Sigmoid colon (tissue), 7 donors: ENCODE results near the gene C12orf75. TPM values are rescaled to one million over a fixed set of nuclear protein-coding genes. Genes with fewer than 3 reads are reported as not detected.

Experiments
- DNase-seq: peaks from one replicate; pipeline ENCODE4 v3.0.0-alpha.2; 2019
- H3K27ac ChIP-seq, 4 donors: fragments of 200-600 bp; sonication (generic); one replicate each; pipeline ENCODE4 v1.5.1; 2016 to 2019; ENCODE audit warnings: mild to moderate bottlenecking in 1 of 4
- H3K27me3 ChIP-seq, 3 donors: fragments of 200-600 bp; sonication (generic); one replicate each; pipeline ENCODE4 v1.5.1; 2019; ENCODE audit warnings: mild to moderate bottlenecking in 1 of 3
- H3K36me3 ChIP-seq, 4 donors: fragments of 200-600 bp; sonication (generic); one replicate each; pipeline ENCODE4 v1.5.1; 2016 to 2019
- H3K4me1 ChIP-seq, 4 donors: fragments of 200-600 bp; sonication (generic); one replicate each; pipeline ENCODE4 v1.5.1; 2017 to 2019
- H3K4me3 ChIP-seq, 4 donors: fragments of 200-600 bp; sonication (generic); one replicate each; pipeline ENCODE4 v1.5.1; 2017 to 2019; ENCODE audit warnings: mild to moderate bottlenecking in 2 of 4, moderate library complexity in 1 of 4
- H3K9me3 ChIP-seq, 4 donors: fragments of 200-600 bp in 3 of 4; sonication (generic) in 3 of 4; one replicate each; pipeline versions ENCODE4 v1.5.1 to v1.6.1; 2013 to 2019
- EP300 ChIP-seq, 4 donors: sonication (generic); formaldehyde crosslinking; IDR thresholded peaks; one replicate each; pipeline ENCODE4 v1.6.1; 2017; ENCODE audit warnings: antibody characterized with exemption in 4 of 4
- POLR2A ChIP-seq, 2 donors: fragments of 450-650 bp; IDR thresholded peaks; one replicate each; pipeline ENCODE4 v1.6.1; 2016; ENCODE audit warnings: antibody characterized with exemption in 2 of 2, mild to moderate bottlenecking in 2 of 2, moderate library complexity in 2 of 2
- POLR2AphosphoS5 ChIP-seq, 4 donors: sonication (generic); formaldehyde crosslinking; IDR thresholded peaks; one replicate each; pipeline ENCODE4 v1.6.1; 2017; ENCODE audit warnings: antibody characterized with exemption in 4 of 4
- WGBS, 2 donors: extraction: QIAGEN DNeasy Blood & Tissue Kit; methylation state at CpG; one replicate each; pipeline ENCODE4 v1.1.7; 2013; 5-methylcytosine and 5-hydroxymethylcytosine counted together
- intact Hi-C: fragments of 100-400 bp; cut with DNase I; formaldehyde crosslinking; loops from one replicate; pipeline ENCODE4 v1.15.1; 2023
- polyA plus RNA-seq, 3 donors: library from polyadenylated mRNA; stranded (reverse); fragments of 200-250 nt; gene quantifications; one replicate each; pipeline ENCODE4 v1.2.3, GENCODE V29; 2013
- total RNA-seq, 4 donors: library from RNA; depleted of rRNA; stranded (reverse); fragments of >200 nt; gene quantifications; one replicate each; pipeline ENCODE4 v1.1.0, GENCODE V29; 2016
- TF ChIP-seq, protein P1 (sequence below), 4 experiments: fragments of 450-650 bp in 3 of 4; fragments of 200-600 bp in 1 of 4; IDR thresholded peaks; one replicate each; pipeline ENCODE4 v1.5.1; 2016 to 2019; ENCODE audit warnings: antibody characterized with exemption in 4 of 4, mild to moderate bottlenecking in 3 of 4, moderate library complexity in 2 of 4
- donor health status: healthy with polysubstance abuse.
- donor health status: Bipolar disorder and iron deficiency.
- donor health status: healthy.

Gene C12orf75
- total and polyA plus RNA-seq, 7 donors = 1.6 to 310 (median 4.4) TPM

- Histone ChIP-seq H3K4me1 (no peaks in the 10 kb centered on the region), H3K27ac (no peak overlapping the region), H3K9me3 (no peaks in the 10 kb centered on the region), H3K27me3 (no peaks in the 10 kb centered on the region), H3K36me3 (no peaks in the 10 kb centered on the region), H3K4me3 (no peak overlapping the region)
- TF ChIP-seq, protein P1, sequence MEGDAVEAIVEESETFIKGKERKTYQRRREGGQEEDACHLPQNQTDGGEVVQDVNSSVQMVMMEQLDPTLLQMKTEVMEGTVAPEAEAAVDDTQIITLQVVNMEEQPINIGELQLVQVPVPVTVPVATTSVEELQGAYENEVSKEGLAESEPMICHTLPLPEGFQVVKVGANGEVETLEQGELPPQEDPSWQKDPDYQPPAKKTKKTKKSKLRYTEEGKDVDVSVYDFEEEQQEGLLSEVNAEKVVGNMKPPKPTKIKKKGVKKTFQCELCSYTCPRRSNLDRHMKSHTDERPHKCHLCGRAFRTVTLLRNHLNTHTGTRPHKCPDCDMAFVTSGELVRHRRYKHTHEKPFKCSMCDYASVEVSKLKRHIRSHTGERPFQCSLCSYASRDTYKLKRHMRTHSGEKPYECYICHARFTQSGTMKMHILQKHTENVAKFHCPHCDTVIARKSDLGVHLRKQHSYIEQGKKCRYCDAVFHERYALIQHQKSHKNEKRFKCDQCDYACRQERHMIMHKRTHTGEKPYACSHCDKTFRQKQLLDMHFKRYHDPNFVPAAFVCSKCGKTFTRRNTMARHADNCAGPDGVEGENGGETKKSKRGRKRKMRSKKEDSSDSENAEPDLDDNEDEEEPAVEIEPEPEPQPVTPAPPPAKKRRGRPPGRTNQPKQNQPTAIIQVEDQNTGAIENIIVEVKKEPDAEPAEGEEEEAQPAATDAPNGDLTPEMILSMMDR (IDR thresholded peaks at IDR 0.05) = no peak
- TF ChIP-seq EP300 (IDR thresholded peaks at IDR 0.05) = no peak
- TF ChIP-seq POLR2AphosphoS5 (IDR thresholded peaks at IDR 0.05) = no peak
- TF ChIP-seq POLR2A (IDR thresholded peaks at IDR 0.05) = no peak
- 97 to 99% methylated on average over 1 of the region's 1 CpG for WGBS, 2 donors
- no peak for DNase-seq
- intact Hi-C loops = no loop called here
Measured at GRCh38 chr12:105396024-105396423, 65.5 kb downstream of the C12orf75 start.

DNA sequence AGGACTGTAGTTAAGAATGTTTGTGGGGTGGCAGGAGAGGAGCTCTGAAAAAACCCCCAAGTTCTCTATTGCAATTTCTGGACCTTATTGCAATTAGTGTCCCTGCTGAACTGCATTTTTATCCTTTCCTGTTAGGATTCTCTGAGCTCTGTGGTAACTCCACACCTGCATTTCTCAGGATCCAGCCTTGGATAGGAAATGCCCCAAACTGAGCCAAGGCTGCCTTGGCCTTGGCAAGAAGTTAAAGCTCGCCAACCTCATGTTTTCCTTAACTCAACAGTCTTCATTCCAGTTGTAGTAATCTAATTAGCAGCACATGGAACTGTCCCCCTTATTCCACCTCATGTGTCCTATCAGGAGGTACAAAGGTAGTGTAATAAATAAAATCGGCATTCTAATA is 66.5 kb downstream of the C12orf75 start:
- WGBS, 2 donors = 94 to 96% methylated on average over 2 of the region's 2 CpGs
- H3K4me3 ChIP-seq = no peak overlapping the region
- no peaks in the 10 kb centered on the region for H3K4me1 ChIP-seq
- intact Hi-C loops = no loop called here
- H3K27ac ChIP-seq = no peak overlapping the region
- DNase-seq = no peak
- no peaks in the 10 kb centered on the region for H3K36me3 ChIP-seq
- TF ChIP-seq POLR2AphosphoS5 (IDR thresholded peaks at IDR 0.05) = no peak
- no peak for TF ChIP-seq EP300 (IDR thresholded peaks at IDR 0.05)
- H3K27me3 ChIP-seq = no peaks in the 10 kb centered on the region
- no peaks in the 10 kb centered on the region for H3K9me3 ChIP-seq

DNA sequence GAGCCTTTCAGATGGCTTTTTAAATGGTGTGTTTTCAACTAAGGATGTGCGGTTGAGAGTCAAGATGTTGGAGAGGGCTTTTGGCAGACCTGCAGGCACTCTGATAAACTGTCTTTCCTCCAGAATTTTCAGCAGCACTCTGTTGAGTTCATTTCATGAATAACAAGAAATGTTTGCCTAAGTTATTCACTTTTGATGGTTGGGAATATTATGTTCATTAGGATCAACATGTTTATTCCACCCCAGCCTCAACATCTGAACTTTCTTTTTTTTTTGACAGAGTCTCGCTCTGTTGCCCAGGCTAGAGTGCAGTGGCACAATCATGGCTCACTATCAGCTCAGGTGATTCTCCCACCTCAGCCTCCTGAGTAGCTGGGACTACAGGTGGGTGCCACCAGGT is 68.4 kb downstream of the C12orf75 start:
- TF ChIP-seq POLR2A (IDR thresholded peaks at IDR 0.05) = no peak
- TF ChIP-seq, protein P1 (IDR thresholded peaks at IDR 0.05) = no peak
- TF ChIP-seq EP300 (IDR thresholded peaks at IDR 0.05) = no peak
- no peak for TF ChIP-seq POLR2AphosphoS5 (IDR thresholded peaks at IDR 0.05)
- WGBS, 2 donors = 95 to 97% methylated on average over 2 of the region's 2 CpGs
- DNase-seq = no peak
- H3K27ac ChIP-seq = no peak overlapping the region
- no peaks in the 10 kb centered on the region for H3K9me3 ChIP-seq
- H3K27me3 ChIP-seq = no peaks in the 10 kb centered on the region
- H3K4me1 ChIP-seq = no peaks in the 10 kb centered on the region
- no peak overlapping the region for H3K4me3 ChIP-seq
- intact Hi-C loops = no loop called here
- no peaks in the 10 kb centered on the region for H3K36me3 ChIP-seq

DNA sequence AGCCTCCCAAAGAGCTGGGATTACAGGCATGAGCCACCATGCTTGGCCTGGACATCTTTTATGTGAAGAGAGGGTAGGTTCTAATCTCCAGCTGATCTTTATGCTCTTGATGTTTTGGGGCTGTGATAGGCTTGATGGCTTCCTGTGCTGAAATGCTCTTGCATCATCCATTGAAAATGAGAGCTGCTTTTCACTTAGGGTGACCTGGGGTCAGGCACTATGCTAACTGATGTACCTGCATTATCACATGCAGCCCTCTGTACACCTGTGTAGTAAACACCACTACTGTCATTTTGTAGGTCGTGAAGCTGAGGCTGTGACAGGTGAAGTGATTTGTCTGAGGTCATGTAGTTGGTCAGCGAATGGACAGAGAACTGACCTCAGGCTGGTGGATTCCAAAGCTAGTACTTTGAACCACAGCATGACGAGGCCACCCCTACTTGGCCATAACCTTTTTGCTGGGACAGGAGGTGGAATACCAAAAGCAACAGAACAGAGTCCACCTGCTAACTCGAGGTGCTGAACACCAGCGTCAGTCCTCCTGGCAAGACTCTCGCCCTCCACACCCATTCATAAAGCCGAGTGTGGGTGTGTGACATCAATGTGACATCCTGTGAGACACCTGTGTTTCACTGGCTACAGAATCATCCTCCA is 69.1 kb downstream of the C12orf75 start:
- TF ChIP-seq POLR2AphosphoS5 (IDR thresholded peaks at IDR 0.05) = no peak
- TF ChIP-seq EP300 (IDR thresholded peaks at IDR 0.05) = no peak
- TF ChIP-seq POLR2A (IDR thresholded peaks at IDR 0.05) = no peak
- TF ChIP-seq, protein P1 (IDR thresholded peaks at IDR 0.05) = no peak
- H3K4me3 ChIP-seq = no peak overlapping the region
- no peak for DNase-seq
- 30 to 73% methylated on average over 7 of the region's 7 CpGs for WGBS, 2 donors
- no peaks in the 10 kb centered on the region for H3K9me3 ChIP-seq
- no peaks in the 10 kb centered on the region for H3K4me1 ChIP-seq
- no peak overlapping the region for H3K27ac ChIP-seq
- no peaks in the 10 kb centered on the region for H3K36me3 ChIP-seq
- intact Hi-C loops = no loop called here
- no peaks in the 10 kb centered on the region for H3K27me3 ChIP-seq

DNA sequence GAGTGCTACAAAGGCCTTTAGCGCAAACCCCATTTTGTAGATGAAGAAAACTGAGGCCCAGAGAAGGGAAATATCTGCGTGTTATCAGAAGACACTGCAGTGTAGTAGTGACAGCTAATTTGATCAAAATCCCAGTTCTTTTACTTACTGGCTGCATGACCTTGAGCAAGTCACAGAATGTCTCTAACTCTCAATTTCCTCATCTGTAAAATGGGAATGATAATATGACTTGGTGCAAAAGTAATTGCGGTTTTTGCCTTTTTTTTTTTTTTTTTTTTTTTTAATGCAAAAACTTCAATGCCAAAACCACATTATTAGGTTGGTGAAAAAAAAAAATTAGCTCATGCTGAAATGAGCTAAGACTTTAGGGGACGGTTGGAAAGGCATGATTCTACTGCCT is 69.7 kb downstream of the C12orf75 start:
- no peaks in the 10 kb centered on the region for H3K9me3 ChIP-seq
- DNase-seq = no peak
- H3K4me3 ChIP-seq = no peak overlapping the region
- TF ChIP-seq, protein P1 (IDR thresholded peaks at IDR 0.05) = no peak
- TF ChIP-seq EP300 (IDR thresholded peaks at IDR 0.05) = no peak
- no peak for TF ChIP-seq POLR2A (IDR thresholded peaks at IDR 0.05)
- no peak for TF ChIP-seq POLR2AphosphoS5 (IDR thresholded peaks at IDR 0.05)
- intact Hi-C loops = no loop called here
- H3K4me1 ChIP-seq = no peaks in the 10 kb centered on the region
- H3K36me3 ChIP-seq = no peaks in the 10 kb centered on the region
- no peak overlapping the region for H3K27ac ChIP-seq
- H3K27me3 ChIP-seq = no peaks in the 10 kb centered on the region
- WGBS, 2 donors = 90 to 93% methylated on average over 4 of the region's 4 CpGs
